GM13976 (cell line): ENCODE measurements around the gene CABP4.

Experiments used
- DNase-seq: peaks from one replicate; pipeline ENCODE4 v3.0.0; 2012; ENCODE audit warnings: low spot score
- CTCF ChIP-seq: IDR thresholded peaks from 2 replicates; pipeline ENCODE4 v1.5.1; 2012; ENCODE audit warnings: borderline replicate concordance, mild to moderate bottlenecking; ENCODE audit not compliant: insufficient read depth; ENCODE audit errors: extremely low read depth, missing control alignments, control extremely low read depth
- in situ Hi-C: fragments of 300-500 bp; cut with MboI; formaldehyde crosslinking; loops from one replicate; pipeline ENCODE4 v1.12.0; 2022; ENCODE audit warnings: low sequenced_read_pairs, mixed read lengths, inconsistent platforms; ENCODE audit not compliant: unreplicated experiment

CABP4 gene

GRCh38 chr11:67456068-67456705 is 1.0 kb downstream of the CABP4 start:
- in situ Hi-C loops: no loop called here
- TF ChIP-seq CTCF: no peak

GRCh38 chr11:67457453-67457852 is 2.3 kb downstream of the CABP4 start:
- no peak for TF ChIP-seq CTCF
- no peak for DNase-seq
- in situ Hi-C loops: no loop called here

More at GRCh38 chr11:67456068-67456705, 1.0 kb downstream of the CABP4 start:
- no peak for DNase-seq

DNA sequence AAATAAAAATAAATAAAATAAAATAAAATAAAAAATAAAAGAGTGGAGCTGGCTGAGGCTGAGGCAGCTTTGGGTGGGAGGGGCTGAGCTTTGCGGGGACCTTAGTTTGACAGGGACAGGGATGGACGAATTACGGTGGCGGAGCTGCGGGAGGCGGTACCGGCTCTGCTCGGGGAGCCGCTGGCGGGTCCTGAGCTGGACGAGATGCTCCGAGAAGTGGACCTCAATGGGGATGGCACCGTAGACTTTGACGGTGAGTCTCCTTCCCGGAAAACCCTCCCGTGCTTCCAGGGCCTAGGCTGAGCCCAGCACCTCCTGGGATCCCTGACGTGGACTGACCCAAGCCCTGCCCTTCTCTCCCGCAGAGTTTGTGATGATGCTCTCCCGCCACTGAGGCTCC is 3.1 kb downstream of the CABP4 start:
- no peak for DNase-seq
- TF ChIP-seq CTCF: no peak
- in situ Hi-C loops: no loop called here

- TF ChIP-seq CTCF: no peak
- no peak for DNase-seq
- in situ Hi-C loops: no loop called here
Observed at GRCh38 chr11:67463186-67463585, 8.0 kb downstream of the CABP4 start.

DNA sequence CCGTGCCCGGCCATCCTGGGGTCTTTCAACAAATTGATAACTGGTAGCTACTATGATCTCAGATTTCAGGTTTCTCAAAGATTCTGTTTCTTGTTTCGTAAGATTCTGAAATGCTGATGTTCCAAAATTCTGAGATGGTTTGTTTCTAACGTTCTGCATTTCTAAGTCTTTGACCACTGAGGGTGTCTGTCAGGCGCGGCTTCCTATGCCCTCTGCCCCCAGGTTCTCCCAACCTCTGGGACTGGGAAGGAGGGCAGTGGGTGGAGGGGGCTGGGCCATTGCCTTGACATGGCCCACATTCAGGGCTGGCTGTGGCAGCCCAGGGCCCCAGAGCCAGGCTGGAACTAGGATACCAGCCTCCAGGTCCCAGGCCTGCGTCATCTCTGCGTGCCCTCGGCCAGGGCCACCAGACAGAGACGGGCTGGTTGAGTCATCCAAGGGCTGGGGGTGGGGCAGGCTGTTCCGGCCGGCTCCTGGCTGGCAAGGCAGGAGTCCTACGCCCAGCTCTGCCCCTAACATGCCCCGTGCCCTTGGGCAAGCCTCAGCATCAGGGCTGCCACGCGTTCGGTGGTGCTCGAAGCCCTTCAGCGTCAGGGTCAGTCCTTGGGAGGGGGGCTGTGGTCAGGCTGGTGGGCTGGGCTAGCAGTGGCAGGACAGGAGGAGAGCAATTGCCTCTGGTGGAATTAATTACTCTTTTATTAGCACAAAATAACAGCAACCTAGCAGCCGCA is 8.7 kb downstream of the CABP4 start:
- TF ChIP-seq CTCF: no peak
- in situ Hi-C loops: no loop called here
- no peak for DNase-seq

- peak; percentile 96 for DNase-seq
- in situ Hi-C loops: no loop called here
- no peak for TF ChIP-seq CTCF
Observed at GRCh38 chr11:67464411-67465188, 9.4 kb downstream of the CABP4 start.
